ENCODE data around the gene SPEM3. TPM values are rescaled to one million over a fixed set of nuclear protein-coding genes. Genes with fewer than 3 reads are reported as not detected.
"Not testable (repeated sequence)": the region's sequence is repeated elsewhere in the genome, so short reads cannot be mapped to it uniquely, and the experiment has no call there.

The SPEM3 gene
- total RNA-seq, 4 donors from 2014 or later = not detected

GRCh38 chr17:7478276-7479212 lies 49.9 kb downstream of the SPEM3 start:
- Histone ChIP-seq H3K27ac (peak overlapping the region; percentile 97 to 100 (median 100)), H3K9me3 (no peaks in the 10 kb centered on the region), H3K36me3 (no peaks in the 10 kb centered on the region), H3K4me1 (peaks cover 59 to 79% of the 10 kb centered on the region in 2 donors), H3K27me3 (no peaks in the 10 kb centered on the region), H3K4me3 (peak overlapping the region; percentile 80 to 99 (median 92))
- DNase-seq (peak; percentile 27 to 66), ATAC-seq (peak; percentile 8 to 10)
- TF ChIP-seq POLR2A (IDR thresholded peaks at IDR 0.05) (peak in 1 of 2 donors; percentile 0), CTCF (IDR thresholded peaks at IDR 0.05 in 4 of 5, conservative IDR thresholded peaks at IDR 0.05 in 1 of 5) (peak in 1 of 5 experiments; percentile 9)
- in situ Hi-C loops (cut with MboI; ENCODE audit: low sequenced_read_pairs in 4 of 4) (loop anchor here in 1 of 4 donors (5.0 kb wide), 1 partner anchor 36 kb away; no protein-coding TSS in a partner anchor), intact Hi-C loops (cut with DNase I; ENCODE audit: low total_unique reads) (no loop called here)

GRCh38 chr17:7479213-7480088 lies 50.8 kb downstream of the SPEM3 start, which contains the start of gene ZBTB4:
TSS of gene ZBTB4 (minus strand) at chr17:7479631. CDS start at chr17:7466801, 12,830 bp downstream.
- Histone ChIP-seq H3K4me3 (peak within 1 kb of the TSS; percentile 80 to 99 (median 93)), H3K27ac (peak within 1 kb of the TSS; percentile 97 to 100 (median 100)), H3K4me1 (peaks cover 53 to 71% of the 10 kb centered on the region in 2 donors), H3K9me3 (no peaks in the 10 kb centered on the region), H3K36me3 (no peaks in the 10 kb centered on the region), H3K27me3 (no peaks in the 10 kb centered on the region)
- in situ Hi-C loops (cut with MboI; ENCODE audit: low sequenced_read_pairs in 4 of 4) (loop anchor here in 1 of 4 donors (5.0 kb wide), 1 partner anchor 37 kb away; no protein-coding TSS in a partner anchor), intact Hi-C loops (cut with DNase I; ENCODE audit: low total_unique reads) (loop anchor here (5.0 to 10.0 kb wide), 2 partner anchors 455 to 827 kb away; partner anchors contain the start of genes BCL6B, C17orf100 and MED31)
- TF ChIP-seq CTCF (IDR thresholded peaks at IDR 0.05 in 4 of 5, conservative IDR thresholded peaks at IDR 0.05 in 1 of 5) (no peak), POLR2A (IDR thresholded peaks at IDR 0.05) (peak; percentile 77 to 85)
- ATAC-seq (peak; percentile 5 to 6), DNase-seq (peak; percentile 32 to 53)

- Histone ChIP-seq H3K27me3 (no peaks in the 10 kb centered on the region), H3K27ac (peak overlapping the region; percentile 97 to 100 (median 100)), H3K4me3 (peak overlapping the region; percentile 80 to 99 (median 93)), H3K36me3 (no peaks in the 10 kb centered on the region), H3K4me1 (peaks cover 48 to 67% of the 10 kb centered on the region in 2 donors), H3K9me3 (no peaks in the 10 kb centered on the region)
- no peak for DNase-seq
- ATAC-seq = no peak
- intact Hi-C loops (cut with DNase I; ENCODE audit: low total_unique reads) = loop anchor here (5.0 to 10.0 kb wide), 2 partner anchors 455 to 828 kb away; partner anchors contain the start of genes BCL6B, C17orf100 and MED31
- in situ Hi-C loops (cut with MboI; ENCODE audit: low sequenced_read_pairs in 4 of 4) = no loop called here
- TF ChIP-seq POLR2A (IDR thresholded peaks at IDR 0.05) (no peak), CTCF (IDR thresholded peaks at IDR 0.05 in 4 of 5, conservative IDR thresholded peaks at IDR 0.05 in 1 of 5) (no peak)
Measured at GRCh38 chr17:7480089-7480384, 51.4 kb downstream of the SPEM3 start.

- H3K4me3 ChIP-seq = peak within 1 kb of the TSS in 3 of 4 donors; percentile 80 to 99 (median 93)
- peak within 1 kb of the TSS; percentile 100 for H3K27ac ChIP-seq
- H3K27me3 ChIP-seq; ATAC-seq; H3K36me3 ChIP-seq; H3K9me3 ChIP-seq; in situ Hi-C loops (cut with MboI; ENCODE audit: low sequenced_read_pairs in 4 of 4); DNase-seq: not testable (repeated sequence)
- peaks cover 46 to 69% of the 10 kb centered on the region in 2 donors for H3K4me1 ChIP-seq
- intact Hi-C loops (cut with DNase I; ENCODE audit: low total_unique reads) = loop anchor here (5.0 to 10.0 kb wide), 2 partner anchors 456 to 829 kb away; partner anchors contain the start of genes BCL6B, C17orf100 and MED31
Measured at GRCh38 chr17:7481275-7481674, 52.6 kb downstream of the SPEM3 start, which contains the start of gene SLC35G6. TSS of gene SLC35G6 (plus strand) at chr17:7481446. CDS start at chr17:7481517, 71 bp downstream.

- peak overlapping the region in 1 of 4 donors; percentile 84 for H3K4me3 ChIP-seq
- intact Hi-C loops (cut with DNase I; ENCODE audit: low total_unique reads) = loop anchor here (2.0 to 10.0 kb wide), 4 partner anchors 233 to 830 kb away; partner anchors contain the start of genes BCL6B, C17orf100 and MED31
- ATAC-seq; H3K36me3 ChIP-seq; DNase-seq; H3K27me3 ChIP-seq; in situ Hi-C loops (cut with MboI; ENCODE audit: low sequenced_read_pairs in 4 of 4); H3K9me3 ChIP-seq: not testable (repeated sequence)
- H3K4me1 ChIP-seq = peaks cover 46 to 69% of the 10 kb centered on the region in 2 donors
- peak overlapping the region; percentile 100 for H3K27ac ChIP-seq
Measured at GRCh38 chr17:7481842-7482741, 53.4 kb downstream of the SPEM3 start.

All from gastrocnemius medialis (tissue), 4 donors.